ENCODE results near the gene NRCAM. TPM values are rescaled to one million over a fixed set of nuclear protein-coding genes. Genes with fewer than 3 reads are reported as not detected.

The NRCAM gene
- total RNA-seq, 2 donors from 2014 or later, result 17.9 to 28.2 TPM

GRCh38 chr7:108138911-108139310 is 317.3 kb downstream of the NRCAM start:
- no peak overlapping the region for H3K4me3 ChIP-seq (ENCODE audit: low read length)
- no peak for DNase-seq
- no peaks in the 10 kb centered on the region for H3K27me3 ChIP-seq (ENCODE audit: control insufficient read depth, insufficient read depth, low read length, poor library complexity, severe bottlenecking)
- Mint-ChIP-seq H3K9me3 (peaks cover 8% of the 10 kb centered on the region), H3K27me3 (ENCODE audit: insufficient read depth) (peaks cover 2% of the 10 kb centered on the region), H3K36me3 (ENCODE audit: low read depth) (no peaks in the 10 kb centered on the region), H3K27ac (no peak overlapping the region), H3K4me3 (no peak overlapping the region), H3K4me1 (peaks cover 12% of the 10 kb centered on the region)
- no peak overlapping the region for H3K9ac ChIP-seq (ENCODE audit: extremely low read depth, low read length, poor library complexity, severe bottlenecking)
- TF ChIP-seq CTCF (conservative IDR thresholded peaks at IDR 0.05), result no peak
- H3K4me1 ChIP-seq (ENCODE audit: control insufficient read depth, insufficient read depth, low read length), result no peaks in the 10 kb centered on the region
- no peak overlapping the region for H3K27ac ChIP-seq (ENCODE audit: low read depth, low read length)
- H3K36me3 ChIP-seq (ENCODE audit: control insufficient read depth, insufficient read depth, low read length), result no peaks in the 10 kb centered on the region
- peaks cover 6% of the 10 kb centered on the region for H3K9me3 ChIP-seq (ENCODE audit: control insufficient read depth, low read length)

- no peak for TF ChIP-seq CTCF (conservative IDR thresholded peaks at IDR 0.05)
- H3K9ac ChIP-seq (ENCODE audit: extremely low read depth, low read length, poor library complexity, severe bottlenecking), result no peak overlapping the region
- H3K4me3 ChIP-seq (ENCODE audit: low read length), result no peak overlapping the region
- peaks cover 6% of the 10 kb centered on the region for H3K9me3 ChIP-seq (ENCODE audit: control insufficient read depth, low read length)
- no peaks in the 10 kb centered on the region for H3K4me1 ChIP-seq (ENCODE audit: control insufficient read depth, insufficient read depth, low read length)
- no peak overlapping the region for H3K27ac ChIP-seq (ENCODE audit: low read depth, low read length)
- peaks cover 8% of the 10 kb centered on the region for H3K9me3 Mint-ChIP-seq
- no peaks in the 10 kb centered on the region for H3K36me3 Mint-ChIP-seq (ENCODE audit: low read depth)
- H3K4me1 Mint-ChIP-seq, result peaks cover 12% of the 10 kb centered on the region
- no peaks in the 10 kb centered on the region for H3K27me3 ChIP-seq (ENCODE audit: control insufficient read depth, insufficient read depth, low read length, poor library complexity, severe bottlenecking)
- H3K4me3 Mint-ChIP-seq, result no peak overlapping the region
- WGBS, 2 experiments (ENCODE audit: insufficient coverage in 1 of 2, insufficient read length in 1 of 2), result 86 to 91% methylated on average over 3 to 4 of the region's 4 CpGs
- peaks cover 2% of the 10 kb centered on the region for H3K27me3 Mint-ChIP-seq (ENCODE audit: insufficient read depth)
- H3K27ac Mint-ChIP-seq, result no peak overlapping the region
- H3K36me3 ChIP-seq (ENCODE audit: control insufficient read depth, insufficient read depth, low read length), result no peaks in the 10 kb centered on the region
- DNase-seq, result no peak
These were observed 318.2 kb downstream of the NRCAM start for GRCh38 chr7:108137993-108138392.

- no peaks in the 10 kb centered on the region for H3K27me3 ChIP-seq (ENCODE audit: control insufficient read depth, insufficient read depth, low read length, poor library complexity, severe bottlenecking)
- no peak overlapping the region for H3K4me3 ChIP-seq (ENCODE audit: low read length)
- Mint-ChIP-seq H3K9me3 (peaks cover 8% of the 10 kb centered on the region), H3K27me3 (ENCODE audit: insufficient read depth) (peaks cover 2% of the 10 kb centered on the region), H3K4me3 (no peak overlapping the region), H3K36me3 (ENCODE audit: low read depth) (no peaks in the 10 kb centered on the region), H3K4me1 (peaks cover 21% of the 10 kb centered on the region), H3K27ac (no peak overlapping the region)
- H3K4me1 ChIP-seq (ENCODE audit: control insufficient read depth, insufficient read depth, low read length), result peaks cover 7% of the 10 kb centered on the region
- no peak for TF ChIP-seq CTCF (conservative IDR thresholded peaks at IDR 0.05)
- no peak for DNase-seq
- 95% methylated on average over 2 to 3 of the region's 3 CpGs for WGBS, 2 experiments (ENCODE audit: insufficient coverage in 1 of 2, insufficient read length in 1 of 2)
- no peaks in the 10 kb centered on the region for H3K36me3 ChIP-seq (ENCODE audit: control insufficient read depth, insufficient read depth, low read length)
- no peak overlapping the region for H3K9ac ChIP-seq (ENCODE audit: extremely low read depth, low read length, poor library complexity, severe bottlenecking)
- peaks cover 6% of the 10 kb centered on the region for H3K9me3 ChIP-seq (ENCODE audit: control insufficient read depth, low read length)
- H3K27ac ChIP-seq (ENCODE audit: low read depth, low read length), result no peak overlapping the region
These were observed 319.2 kb downstream of the NRCAM start for GRCh38 chr7:108137040-108137439.
